Inferior parietal cortex (tissue), 1 donor: ENCODE measurements around the gene BRME1.
"Not testable (repeated sequence)": the region's sequence is repeated elsewhere in the genome, so short reads cannot be mapped to it uniquely, and the experiment has no call there.

ENCODE experiments used
- DNase-seq: peaks from one replicate; pipeline ENCODE4 v3.0.0-alpha.2; 2016; ENCODE audit errors: extremely low spot score

The BRME1 gene

GRCh38 chr19:13926715-13927114 is 20.8 kb upstream of the BRME1 start:
- DNase-seq: no peak

- no peak for DNase-seq
These were observed 20.1 kb upstream of the BRME1 start for GRCh38 chr19:13926010-13926409.

DNA sequence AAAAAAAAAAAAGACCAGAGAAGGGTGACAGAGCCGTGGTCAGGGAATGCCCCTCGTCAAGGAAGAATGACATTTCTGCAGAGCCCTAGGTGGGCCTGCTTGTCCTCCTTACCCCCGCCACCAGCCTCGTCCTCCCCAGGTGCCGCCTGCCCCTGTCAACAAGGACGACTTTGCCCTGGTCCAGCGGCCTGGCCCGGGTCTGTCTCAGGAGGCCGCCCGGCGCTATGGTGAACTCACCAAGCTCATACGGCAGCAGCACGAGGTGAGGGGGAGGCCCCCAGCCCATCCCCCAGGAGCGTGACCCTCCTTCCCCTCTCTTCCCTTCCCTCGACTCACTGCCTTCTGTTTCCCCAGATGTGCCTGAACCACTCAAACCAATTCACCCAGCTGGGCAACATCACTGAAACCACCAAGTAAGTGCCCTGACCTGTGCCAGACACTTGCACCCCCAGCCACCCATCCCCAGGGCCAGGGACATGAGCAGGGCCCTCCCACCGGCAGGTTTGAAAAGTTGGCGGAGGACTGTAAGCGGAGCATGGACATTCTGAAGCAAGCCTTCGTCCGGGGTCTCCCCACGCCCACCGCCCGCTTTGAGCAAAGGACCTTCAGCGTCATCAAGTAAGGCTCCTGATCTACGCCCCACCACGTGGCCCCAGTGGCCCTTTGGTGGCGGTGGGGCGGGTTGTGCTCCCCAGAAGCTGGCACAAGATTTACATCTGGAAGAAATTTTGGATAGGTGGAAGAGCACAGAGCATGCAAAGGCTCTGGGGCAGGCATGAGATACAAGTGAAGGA is 17.5 kb upstream of the BRME1 start:
- DNase-seq: no peak

- DNase-seq: not testable (repeated sequence)
These were observed 16.2 kb upstream of the BRME1 start for GRCh38 chr19:13922118-13922517.

DNA sequence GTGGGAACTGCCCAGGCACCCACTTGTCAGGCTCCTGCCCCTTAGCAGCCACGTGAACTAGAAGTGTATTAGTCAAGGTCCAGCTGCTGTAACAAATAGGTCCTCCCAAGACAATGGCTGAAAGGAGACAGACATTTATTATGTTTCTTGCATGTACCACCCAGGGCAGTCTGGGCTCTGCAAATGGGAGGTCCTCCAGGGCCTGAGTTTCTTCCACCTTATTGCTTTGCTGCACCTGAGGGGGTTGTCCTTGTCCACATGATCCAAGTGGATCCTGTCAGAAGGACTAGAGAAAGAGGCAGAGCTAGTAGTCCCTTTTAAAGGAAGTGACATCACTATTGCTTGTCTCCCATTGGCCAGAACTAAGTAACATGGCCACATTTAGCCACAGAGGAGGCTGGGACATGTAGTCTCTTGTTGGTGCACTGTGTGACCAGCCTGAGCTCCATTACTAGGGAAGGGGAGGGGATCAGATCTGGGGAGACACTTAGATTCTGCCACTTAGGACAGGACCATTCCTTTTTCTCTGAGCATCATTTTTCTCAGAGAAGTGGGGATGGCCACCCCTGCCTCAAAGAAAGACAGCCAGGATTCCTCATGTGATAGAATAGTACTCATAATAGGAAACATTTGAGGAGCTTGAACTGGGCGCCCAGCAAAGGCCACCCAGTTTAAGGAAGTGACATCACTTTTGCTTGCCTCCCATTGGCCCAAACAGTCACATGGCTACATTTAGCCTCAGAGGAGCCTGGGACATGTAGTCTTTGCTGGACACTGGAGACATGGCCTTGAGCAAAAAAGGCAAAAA is 15.2 kb upstream of the BRME1 start:
- DNase-seq: peak; percentile 65

- no peak for DNase-seq
These were observed 14.6 kb upstream of the BRME1 start for GRCh38 chr19:13920524-13920923.

- DNase-seq: no peak
These were observed 13.0 kb upstream of the BRME1 start for GRCh38 chr19:13918726-13919411.

GRCh38 chr19:13917888-13918406 is 12.0 kb upstream of the BRME1 start:
- DNase-seq: no peak

DNA sequence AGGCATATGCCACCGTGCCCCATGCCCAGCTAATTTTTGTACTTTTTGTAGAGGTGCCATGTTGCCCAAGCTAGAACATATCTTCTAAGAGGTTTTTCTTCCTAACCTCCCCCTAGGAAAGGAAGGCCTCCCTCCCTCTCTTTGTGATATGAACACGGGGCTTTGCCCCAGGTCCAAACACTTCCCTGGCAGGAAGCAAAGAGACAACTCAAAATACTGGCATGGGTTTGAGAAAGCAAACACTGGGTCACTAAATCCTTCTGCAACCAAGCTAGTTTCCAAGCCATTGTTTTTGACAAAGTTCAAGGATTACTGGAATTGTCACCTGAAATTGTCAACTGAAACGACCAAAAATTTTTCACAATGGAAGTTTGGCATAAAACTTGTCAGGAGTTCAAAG is 8.9 kb upstream of the BRME1 start:
- no peak for DNase-seq

DNA sequence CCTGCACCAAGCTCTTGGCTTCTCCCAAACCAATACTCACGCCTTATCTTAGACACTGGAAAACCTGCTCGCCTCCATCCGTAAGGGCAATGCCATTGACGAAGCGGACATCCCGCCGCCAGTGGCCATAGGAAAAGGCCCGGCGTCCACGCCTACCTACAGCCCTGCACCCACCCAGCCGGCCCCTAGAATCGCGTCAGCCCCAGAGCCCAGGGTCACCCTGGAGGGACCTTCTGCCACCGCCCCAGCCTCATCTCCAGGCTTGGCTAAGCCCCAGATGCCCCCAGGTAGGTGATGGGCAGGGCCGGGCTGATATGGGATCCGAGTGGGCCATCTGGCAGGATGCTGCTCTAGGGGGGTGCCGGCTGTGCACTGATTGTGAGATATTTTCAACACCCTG is 7.4 kb upstream of the BRME1 start:
- DNase-seq: no peak

DNA sequence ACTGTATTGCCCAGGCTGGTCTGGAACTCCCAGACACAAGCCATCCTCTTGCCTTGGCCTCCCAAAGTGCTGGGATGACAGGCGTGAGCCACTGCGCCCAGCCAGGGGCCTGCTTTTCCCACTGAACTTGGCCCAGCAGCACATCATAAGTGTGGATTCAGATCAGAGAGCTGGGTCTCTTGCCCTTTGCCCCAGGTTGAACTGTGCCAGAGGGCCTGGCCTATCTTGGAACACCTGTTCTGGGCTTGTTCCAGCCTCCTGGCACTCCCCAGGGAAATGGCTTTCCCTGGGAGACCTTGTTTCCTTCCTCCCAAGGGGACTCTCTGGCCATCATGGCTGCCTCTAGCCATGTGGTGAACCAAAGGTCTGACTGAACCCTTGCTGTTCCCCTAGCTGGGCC is 3.5 kb upstream of the BRME1 start:
- no peak for DNase-seq

- no peak for DNase-seq
These were observed 2.8 kb upstream of the BRME1 start for GRCh38 chr19:13908674-13909073.

DNA sequence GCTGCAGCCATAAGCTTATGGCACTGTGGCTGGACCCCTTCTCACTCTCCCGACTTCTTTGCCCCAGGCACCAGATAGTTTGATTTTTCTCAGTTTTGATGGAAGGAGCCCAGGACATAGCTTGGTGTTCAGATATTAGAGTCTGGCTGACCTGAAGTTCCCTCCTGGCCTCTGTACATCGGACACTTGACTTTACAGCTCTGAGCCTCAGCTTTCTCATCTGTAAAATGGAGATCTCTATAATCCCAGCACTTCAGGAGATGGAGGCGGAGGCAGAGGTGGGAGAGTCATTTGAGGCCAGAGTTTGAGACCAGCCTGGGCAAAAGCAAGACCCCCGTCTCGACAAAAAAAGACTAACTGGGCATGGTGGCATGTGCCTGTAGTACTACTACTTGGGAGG is 993 bp upstream of the BRME1 start:
- DNase-seq: no peak

GRCh38 chr19:13906521-13906904 is 596 bp upstream of the BRME1 start:
- no peak for DNase-seq

DNA sequence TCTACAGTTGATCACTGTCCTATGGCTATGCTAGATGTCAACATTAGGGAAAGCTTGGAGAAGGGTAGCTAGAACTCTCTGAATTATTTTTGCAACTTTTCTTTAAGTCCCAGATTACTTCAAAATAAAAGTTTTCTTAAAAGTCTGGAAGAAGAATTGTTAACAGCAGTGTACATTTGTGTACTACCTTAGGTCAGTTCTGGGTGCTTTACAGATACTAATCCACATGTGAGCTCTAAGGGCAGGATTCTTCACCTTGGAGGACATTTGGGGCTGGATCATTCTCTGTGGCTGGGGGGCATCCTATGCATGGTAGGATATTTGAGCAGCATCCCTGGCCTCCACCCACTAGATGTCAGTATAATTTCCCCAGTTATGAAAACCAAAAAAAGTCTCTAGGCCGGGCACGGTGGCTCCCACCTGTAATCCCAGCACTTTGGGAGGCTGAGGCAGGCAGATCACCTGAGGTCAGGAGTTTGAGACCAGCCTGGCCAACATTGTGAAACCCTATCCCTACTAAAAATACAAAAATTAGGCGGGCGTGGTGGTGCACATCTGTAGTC is 2.8 kb downstream of the BRME1 start:
- no peak for DNase-seq

GRCh38 chr19:13899912-13900584 is 5.9 kb downstream of the BRME1 start:
- DNase-seq: no peak

GRCh38 chr19:13899393-13899792 is 6.5 kb downstream of the BRME1 start:
- DNase-seq: no peak

- no peak for DNase-seq
These were observed 9.7 kb downstream of the BRME1 start for GRCh38 chr19:13896227-13896626.

DNA sequence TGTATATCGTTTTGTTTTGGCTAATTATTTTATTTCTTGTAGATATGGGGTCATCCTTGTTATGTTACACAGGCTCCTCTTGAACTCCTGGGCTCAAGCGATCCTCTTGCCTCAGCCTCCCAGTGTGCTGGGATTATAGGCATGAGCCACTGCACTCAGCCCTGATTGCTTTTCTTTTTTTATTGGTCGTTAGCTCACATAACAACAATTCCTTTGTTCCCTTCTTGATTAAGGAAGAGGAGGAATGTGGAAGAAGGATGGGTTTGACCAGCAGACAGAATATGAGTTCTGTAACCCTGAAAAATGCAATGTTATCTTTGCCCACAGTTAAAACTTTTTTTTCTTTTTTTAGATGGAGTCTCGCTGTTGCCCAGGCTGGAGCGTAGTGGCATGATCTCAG is 11.4 kb downstream of the BRME1 start:
- no peak for DNase-seq

DNA sequence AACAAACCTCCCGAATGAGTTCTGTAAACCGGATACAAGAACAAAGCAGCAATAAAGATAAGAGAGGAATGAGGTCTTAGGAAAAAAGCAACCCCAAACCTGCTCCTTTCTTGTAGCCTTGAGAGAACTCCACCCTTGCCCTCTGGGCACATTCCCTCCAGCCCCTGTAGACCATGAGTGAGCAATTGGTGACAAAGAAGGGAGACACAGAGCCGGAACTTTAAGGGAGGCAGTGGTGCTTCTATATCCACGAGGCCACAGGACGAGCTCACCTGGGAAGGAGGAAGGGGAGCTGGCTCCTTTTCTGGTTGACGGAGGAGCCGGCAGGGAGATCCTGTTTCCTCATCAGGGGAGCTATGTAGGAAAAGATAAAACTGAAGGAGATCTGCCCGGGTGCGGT is 13.0 kb downstream of the BRME1 start:
- DNase-seq: no peak

GRCh38 chr19:13890136-13890535 is 15.8 kb downstream of the BRME1 start:
- DNase-seq: no peak

DNA sequence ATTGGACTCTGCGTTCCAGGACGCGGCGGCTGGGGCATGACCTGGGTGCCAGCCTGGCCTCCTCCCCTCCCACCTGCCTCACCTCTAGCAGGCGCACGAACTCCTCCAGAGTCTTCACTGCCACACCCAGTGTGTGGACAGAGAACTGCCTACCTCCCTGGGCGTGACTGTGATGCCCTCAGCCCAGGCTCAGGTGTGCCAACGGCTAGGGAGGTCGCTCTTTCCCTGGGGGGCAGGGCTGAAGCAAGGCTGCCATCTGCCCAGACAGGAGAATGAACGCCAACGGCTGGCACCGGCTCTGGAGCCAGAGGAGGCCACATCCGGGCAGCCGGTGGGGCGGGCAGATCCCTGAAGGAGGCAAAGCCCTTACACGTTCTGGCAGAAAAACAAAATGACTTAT is 17.6 kb downstream of the BRME1 start:
- no peak for DNase-seq
